ENCODE data around the gene NID1.

DNA sequence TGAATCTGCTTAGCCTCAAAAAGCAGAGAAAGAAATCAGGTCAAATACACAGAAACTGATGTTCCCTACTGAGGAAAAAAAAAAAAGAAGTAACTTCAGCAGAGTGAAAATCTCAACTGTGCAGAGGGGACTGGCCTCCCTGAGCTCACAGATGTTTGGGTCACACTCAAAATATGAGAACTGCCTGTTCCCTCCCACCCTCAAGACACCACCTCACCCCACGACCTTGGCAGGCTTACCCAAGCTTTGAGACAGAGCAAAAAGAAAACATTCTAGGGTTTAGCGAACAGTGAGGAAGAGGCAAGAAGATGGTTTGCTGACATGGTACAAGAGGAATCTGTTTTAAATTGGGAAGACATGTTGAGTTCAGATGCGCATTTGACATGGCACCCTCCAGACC is 48.8 kb downstream of the NID1 start:
- TF ChIP-seq, protein P1, sequence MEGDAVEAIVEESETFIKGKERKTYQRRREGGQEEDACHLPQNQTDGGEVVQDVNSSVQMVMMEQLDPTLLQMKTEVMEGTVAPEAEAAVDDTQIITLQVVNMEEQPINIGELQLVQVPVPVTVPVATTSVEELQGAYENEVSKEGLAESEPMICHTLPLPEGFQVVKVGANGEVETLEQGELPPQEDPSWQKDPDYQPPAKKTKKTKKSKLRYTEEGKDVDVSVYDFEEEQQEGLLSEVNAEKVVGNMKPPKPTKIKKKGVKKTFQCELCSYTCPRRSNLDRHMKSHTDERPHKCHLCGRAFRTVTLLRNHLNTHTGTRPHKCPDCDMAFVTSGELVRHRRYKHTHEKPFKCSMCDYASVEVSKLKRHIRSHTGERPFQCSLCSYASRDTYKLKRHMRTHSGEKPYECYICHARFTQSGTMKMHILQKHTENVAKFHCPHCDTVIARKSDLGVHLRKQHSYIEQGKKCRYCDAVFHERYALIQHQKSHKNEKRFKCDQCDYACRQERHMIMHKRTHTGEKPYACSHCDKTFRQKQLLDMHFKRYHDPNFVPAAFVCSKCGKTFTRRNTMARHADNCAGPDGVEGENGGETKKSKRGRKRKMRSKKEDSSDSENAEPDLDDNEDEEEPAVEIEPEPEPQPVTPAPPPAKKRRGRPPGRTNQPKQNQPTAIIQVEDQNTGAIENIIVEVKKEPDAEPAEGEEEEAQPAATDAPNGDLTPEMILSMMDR (IDR thresholded peaks at IDR 0.05) = no peak
- no peak for TF ChIP-seq POLR2A (IDR thresholded peaks at IDR 0.05)

Measured in heart left ventricle (tissue), 13 donors.